Esophagus squamous epithelium (tissue), 4 donors: ENCODE measurements around the gene ZMYND11.

Source experiments
- POLR2A ChIP-seq, 4 donors: fragments of 450-650 bp; IDR thresholded peaks; one replicate each; pipeline ENCODE4 v1.6.1; 2017; ENCODE audit warnings: antibody characterized with exemption in 4 of 4, mild to moderate bottlenecking in 4 of 4, moderate library complexity in 3 of 4
- TF ChIP-seq, protein P1 (sequence below), 6 experiments: fragments of 450-650 bp in 4 of 6; fragments of 200-600 bp in 2 of 6; sonication (generic) in 2 of 6; IDR thresholded peaks; one replicate each; pipeline ENCODE4 v1.5.1; 2016 to 2019; ENCODE audit warnings: antibody characterized with exemption in 6 of 6, mild to moderate bottlenecking in 4 of 6, moderate library complexity in 4 of 6

GRCh38 chr10:104416-104815 lies 30.8 kb upstream of the ZMYND11 start:
- TF ChIP-seq, protein P1, sequence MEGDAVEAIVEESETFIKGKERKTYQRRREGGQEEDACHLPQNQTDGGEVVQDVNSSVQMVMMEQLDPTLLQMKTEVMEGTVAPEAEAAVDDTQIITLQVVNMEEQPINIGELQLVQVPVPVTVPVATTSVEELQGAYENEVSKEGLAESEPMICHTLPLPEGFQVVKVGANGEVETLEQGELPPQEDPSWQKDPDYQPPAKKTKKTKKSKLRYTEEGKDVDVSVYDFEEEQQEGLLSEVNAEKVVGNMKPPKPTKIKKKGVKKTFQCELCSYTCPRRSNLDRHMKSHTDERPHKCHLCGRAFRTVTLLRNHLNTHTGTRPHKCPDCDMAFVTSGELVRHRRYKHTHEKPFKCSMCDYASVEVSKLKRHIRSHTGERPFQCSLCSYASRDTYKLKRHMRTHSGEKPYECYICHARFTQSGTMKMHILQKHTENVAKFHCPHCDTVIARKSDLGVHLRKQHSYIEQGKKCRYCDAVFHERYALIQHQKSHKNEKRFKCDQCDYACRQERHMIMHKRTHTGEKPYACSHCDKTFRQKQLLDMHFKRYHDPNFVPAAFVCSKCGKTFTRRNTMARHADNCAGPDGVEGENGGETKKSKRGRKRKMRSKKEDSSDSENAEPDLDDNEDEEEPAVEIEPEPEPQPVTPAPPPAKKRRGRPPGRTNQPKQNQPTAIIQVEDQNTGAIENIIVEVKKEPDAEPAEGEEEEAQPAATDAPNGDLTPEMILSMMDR (IDR thresholded peaks at IDR 0.05): no peak
- TF ChIP-seq POLR2A (IDR thresholded peaks at IDR 0.05): no peak
